COLO829 (cell line): ENCODE results near the gene GATB.

Experiments
- DNase-seq: peaks from one replicate; pipeline ENCODE4 v3.0.0; 2012; ENCODE audit warnings: low spot score

The GATB gene

DNA sequence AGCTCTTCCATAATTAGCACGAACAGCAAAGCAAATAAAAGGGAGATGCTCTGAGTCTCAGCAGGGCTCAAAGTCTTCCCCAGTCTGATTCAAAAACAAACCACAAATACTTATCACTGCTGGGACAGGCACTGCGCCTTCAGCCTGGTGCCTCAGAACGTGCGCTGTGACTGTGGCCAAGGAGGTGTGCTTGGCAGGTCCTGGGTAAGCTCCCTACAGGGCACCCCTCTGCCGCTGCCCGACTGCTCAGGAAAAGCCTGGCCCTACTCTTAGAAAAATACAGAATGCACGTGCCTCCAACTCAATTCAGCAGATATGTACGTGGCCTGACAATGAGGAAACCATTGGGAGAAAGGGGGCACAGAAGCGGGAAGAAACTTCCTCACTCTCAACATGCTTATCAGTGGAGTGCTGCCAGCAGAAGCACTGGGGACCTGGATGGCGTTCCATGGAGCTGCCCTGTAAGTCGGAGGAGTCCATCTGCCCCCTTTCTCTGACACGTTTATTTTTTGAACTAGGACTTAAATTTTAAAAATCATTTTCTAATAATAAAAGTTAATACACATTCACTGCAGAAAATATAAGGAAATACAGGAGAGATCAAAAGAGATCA lies 86.8 kb downstream of the GATB start:
- DNase-seq, result no peak

DNA sequence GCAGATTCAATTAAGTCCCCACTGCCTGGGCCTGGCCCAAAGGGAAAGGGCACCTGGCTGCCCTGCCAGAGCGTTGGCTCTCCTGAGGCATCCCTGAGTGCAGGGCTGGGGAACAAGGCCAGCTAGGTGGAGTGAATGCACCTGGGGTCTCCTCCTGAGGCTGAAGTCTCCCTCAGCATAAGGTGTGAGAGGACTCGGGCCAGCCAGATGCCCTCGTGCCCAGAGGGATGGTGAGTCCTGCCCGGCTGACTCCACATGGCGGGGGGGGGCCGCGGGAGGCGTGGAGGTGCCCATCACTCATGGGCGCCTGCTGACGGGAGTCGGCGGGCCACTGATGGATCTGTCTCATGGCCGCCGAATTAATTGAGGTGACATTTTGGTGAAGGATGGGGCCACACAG lies 87.8 kb downstream of the GATB start:
- no peak for DNase-seq

DNA sequence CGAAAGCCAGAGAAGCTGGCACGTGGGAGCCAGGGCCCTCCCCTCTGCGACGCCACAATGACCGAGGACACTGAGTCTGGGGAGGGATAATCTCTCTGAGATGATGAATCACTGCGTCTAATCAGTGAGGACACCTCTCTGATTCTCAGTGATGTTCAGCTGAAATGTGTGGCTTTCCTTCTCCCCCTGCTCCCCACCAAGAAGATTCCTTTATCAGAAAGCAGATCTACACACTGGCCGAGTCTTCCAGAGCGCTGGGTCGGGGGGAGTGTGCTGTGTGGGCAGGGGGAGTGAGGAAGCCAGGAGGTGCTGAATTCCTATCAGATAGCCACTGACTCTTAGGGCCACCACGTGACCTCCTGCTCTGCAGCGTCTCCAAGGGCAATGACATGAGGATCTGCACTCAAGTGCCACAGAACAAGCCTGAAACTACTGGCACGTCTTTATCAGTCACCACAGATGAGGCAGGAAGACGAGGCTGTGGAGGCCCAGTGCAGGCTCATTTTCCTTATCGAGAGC lies 89.2 kb downstream of the GATB start:
- no peak for DNase-seq

DNA sequence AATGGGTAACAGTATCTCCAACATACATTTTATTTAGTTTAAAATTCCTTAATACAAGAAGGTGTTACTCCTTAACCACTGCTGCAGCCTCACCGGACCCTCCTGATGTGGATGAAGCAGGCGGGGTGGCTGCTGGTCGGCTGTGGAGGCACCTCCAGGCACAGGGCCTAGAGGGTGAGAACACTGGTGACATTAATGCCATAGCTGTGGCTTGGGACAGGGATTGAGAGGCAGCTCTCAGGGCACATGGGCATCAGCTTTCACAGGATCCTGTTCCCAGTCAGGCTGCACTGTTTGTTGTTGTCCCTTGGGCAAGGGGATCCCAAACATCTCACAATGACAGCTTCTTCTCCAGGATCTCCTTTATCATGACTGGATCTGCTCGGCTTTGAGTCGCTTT lies 90.0 kb downstream of the GATB start:
- no peak for DNase-seq

DNA sequence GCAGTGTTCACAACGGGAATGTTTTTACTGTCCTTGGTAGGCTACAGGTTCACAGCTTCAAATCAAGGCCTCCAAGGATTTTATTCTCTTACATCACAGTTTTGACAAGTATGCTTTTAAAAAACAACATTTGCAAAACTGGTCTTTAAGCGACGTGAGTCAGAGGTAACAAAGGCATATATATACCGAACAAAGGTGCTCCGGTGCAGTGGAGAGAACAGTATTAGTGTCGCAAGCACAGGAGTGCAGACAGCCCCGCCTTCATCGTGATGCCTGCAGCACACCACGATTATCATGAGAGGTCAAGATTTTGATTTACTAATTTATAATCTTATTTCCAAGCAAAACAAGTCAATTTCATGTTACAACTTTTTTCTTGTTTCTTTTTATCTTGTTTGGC lies 90.8 kb downstream of the GATB start:
- DNase-seq, result no peak

DNA sequence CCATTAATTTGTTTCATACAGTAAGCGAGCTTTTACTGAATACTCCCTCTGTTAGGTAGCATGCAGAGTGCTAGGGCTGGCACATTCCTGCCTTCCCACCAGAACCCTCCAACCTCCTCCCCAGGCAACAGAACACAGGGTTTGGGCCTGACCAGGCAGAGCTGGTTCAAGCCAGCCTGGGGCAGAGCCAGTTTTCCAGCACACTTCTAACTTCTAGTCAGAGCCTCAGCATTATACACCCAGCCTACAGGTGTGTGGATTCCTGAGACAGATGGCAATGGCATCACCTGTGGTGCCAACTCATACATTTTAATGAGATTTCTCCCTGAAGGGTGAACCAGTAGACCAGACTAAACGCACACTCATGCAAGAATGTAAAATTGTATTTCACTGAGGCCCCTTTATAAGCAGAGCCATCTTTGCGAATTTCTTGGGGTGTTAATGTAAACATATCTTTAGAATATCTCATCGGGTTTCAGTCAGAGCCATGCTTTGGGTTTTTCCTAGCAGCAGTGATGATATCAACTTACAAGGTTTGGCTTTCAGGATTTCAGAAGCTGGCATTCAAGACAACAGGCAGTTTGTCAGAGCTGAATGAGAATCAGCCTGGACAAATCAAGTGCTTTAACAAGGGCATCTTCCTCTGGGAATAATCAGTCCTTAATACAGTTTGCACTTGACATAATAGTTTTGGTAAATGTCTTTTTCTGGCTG lies 92.0 kb downstream of the GATB start:
- DNase-seq, result no peak

DNA sequence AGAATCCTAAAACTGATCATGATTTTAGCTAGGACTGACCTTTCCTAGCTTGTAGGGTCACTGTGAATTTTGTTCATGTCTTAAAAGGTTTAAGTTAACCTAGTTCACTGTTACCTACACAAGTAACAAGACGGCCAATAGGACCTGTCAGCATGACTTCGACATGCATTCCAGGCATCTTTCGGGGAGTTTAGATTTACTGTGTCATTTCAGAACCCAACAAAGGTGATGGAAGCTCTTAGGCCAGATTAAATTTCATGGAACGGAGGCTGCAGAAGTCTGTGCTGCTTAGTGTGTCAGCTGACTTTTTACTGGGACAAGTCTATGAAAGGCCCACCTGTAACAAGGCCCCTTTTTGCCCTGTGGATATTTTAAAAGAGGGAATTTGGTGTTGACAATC lies 93.1 kb downstream of the GATB start:
- DNase-seq, result no peak

DNA sequence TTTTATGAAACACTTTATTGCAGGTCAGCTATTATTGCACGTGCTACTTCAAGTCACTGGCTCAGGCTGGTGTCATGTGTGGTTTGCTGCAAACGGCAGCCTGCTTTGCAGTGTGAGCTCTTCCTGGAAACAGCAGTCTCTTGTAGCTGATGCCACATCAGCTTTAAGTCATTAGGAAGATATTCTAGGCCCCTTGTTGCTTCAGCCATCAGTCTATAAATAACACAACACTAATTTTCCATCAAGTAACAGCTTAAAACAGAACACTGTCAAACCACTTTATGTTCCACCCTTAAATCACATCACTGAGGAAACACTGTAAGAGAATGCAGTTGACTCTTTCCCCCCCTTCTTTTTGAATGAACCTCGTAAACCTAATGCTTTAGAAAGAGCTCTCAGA lies 93.8 kb downstream of the GATB start:
- no peak for DNase-seq

DNA sequence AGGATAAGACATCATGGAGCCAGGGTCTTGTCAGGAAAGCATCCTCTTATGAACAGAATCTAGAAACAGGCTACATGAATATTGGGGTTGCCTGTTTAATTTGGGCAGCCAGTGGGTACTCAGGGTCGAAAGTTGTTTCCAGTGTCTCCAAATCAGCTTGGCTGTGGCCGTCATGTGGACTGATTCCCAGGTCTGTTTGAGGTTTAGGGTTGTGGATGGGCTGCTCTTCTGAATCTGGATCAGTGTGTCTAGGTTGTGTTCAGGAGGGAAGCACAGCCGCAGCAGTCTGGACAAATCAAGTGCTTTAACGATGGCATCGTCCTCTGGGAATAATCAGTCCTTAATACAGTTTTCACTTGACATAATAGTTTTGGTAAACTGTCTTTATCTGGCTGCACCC lies 94.3 kb downstream of the GATB start:
- DNase-seq, result no peak

DNA sequence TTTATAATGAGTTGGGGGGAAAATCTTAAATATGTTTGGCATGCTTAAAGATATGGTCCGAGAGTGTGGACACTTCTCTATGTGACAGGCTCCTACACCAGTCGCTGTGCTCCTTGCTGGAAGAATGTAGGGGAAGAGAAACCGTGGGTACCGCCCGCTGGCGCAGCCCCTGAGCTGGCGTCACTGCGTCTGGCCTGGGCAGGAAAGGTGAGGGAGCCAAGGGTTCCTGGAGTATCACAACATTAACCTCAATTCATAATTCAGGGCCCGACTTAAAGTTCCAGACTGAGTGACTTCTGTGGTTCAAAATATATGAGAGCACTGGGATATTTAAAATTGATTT lies 95.1 kb downstream of the GATB start:
- DNase-seq, result no peak

DNA sequence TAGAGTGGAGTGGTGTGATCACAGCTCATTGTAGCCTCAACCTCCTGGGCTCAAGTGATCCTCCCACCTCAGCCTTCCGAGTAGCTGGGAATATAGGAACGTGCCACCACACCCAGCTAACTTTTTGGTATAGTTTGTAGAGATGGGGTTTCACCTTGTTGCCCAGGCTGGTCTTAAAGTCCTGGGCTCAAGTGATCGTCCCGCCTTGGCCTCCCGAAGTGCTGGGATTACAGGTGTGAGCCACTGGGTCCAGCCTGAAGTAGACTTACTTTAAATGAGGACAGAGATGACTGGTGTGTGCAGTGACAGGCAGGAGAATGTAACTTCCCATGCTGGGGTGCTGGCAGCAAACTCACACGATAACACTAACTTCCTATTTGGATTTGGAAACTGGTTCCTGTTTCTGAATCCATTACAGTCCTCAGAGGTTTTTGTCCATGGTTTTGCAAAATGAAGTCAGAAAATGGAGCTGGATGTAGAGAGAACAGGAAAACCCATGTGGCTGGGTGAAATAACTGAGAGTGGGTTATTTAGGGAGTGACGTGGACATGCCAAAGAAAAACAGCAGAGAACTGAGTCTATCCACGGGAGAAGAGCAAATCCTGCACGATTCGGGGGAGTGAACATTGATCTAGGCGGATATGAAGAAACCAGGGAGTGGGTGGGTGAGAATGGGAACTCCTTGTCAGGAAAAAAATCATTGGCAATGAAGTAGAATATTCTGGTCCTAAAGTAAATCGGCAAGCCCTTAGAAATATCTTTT lies 95.6 kb downstream of the GATB start:
- no peak for DNase-seq

DNA sequence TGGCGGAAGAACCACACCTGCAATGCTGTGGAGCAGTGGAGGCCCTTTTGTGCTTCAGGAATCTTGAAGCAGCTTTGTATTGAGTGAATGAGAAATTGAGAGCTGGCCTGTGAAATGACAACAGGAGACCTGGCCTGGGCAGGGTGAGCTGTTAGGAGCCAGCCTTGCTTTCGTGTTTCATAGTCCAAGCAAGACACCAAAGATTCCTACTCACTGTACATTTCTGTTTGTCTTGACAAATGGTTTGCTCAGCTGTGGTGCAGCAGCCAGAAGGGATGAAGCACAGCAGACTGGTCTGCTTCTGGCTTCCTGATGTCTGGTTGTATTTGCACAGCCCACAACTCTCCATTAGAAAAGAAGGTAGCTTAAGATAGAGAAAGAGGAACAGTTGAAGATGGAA lies 96.5 kb downstream of the GATB start:
- no peak for DNase-seq

DNA sequence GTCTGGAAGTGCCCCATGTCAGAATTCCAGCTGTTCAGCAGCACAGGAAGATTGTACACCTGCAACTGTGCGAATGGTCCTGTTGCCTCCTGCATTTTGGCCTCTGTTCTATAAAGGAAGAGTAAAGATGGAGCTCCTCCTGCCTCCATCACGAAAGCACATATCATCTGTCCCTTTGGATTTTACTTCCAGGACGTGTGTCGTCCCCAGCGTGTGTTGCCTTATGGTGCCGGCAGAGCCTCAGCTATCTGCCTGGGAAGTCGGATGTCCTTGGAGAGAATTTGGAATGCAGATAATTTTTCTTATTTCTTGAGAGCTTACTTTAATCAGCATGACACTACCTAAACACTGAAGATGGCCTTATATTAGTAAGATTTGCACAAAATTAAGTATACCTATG lies 97.7 kb downstream of the GATB start:
- DNase-seq, result no peak

DNA sequence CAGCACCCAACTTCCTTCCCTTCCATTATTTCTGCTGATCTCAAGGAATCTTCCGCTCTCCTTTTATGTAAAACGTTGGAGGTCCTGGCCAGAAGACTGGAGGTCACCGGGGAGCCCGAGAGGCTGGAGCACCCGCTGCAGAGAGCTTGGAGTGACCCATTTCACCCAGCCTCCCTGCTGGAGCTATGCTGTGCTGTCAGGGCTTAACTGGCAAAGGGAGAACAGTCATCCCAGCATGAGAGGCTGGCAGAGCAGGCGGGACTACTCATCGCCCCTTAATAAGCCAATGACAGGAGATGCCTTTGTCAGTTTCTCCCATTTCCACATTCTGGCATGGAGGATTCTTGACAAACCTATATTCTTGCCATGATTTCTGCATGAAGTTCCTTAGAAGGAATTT lies 98.9 kb downstream of the GATB start:
- DNase-seq, result no peak

DNA sequence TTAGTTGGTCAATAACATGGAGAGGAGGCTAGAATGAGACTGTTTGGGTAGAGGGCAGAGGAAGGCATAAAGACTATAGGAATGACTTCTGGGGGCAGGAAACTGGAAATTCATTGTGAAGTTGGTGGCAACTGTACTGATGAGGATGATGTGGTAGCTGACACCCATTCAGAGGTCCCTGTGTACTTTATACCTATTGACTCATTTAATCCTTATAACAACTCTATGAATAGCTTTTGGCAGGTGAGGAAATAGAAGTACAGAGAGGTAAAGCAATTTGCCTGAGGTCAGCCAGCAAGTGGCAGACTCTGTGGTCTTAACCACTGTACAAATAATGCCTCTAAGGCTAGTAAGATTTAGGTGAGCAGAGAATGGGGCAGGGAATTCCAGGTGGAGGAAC lies 100.1 kb downstream of the GATB start:
- DNase-seq, result no peak

DNA sequence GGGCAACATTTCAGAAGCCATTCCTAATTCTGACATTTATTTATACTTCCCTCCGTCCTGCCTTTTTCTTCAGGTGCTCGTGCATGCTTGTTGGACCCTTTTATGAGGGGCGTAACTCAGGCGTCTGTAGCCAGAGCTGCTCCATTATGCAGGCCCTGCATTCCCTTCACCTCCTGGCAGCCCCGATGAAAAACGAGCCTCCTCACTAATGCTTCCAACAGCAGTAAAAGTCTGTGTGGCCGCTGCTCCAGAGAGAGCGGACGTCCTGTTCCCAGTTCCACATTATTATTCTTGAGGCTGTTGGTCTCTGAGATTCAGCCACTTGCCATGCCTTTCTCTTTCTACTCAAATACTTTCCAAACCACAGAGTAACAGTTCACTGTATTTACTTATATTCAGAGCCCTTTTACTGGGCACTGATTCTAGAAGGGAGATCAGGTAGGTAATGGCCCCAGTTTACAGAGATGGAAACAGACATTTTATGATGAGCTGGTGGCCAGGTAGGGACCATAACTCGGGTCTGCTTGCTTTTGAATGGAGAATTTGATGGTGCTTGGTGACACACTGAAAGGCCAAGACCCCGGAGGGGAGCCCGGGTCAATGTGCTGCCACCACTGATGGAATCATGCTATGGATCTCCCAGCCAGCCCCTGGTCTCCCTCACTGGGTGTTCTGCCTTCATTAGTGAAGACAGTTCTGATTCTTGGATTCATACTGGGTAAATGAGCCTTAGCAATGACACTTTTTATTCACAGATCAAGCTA lies 101.0 kb downstream of the GATB start:
- DNase-seq, result no peak

DNA sequence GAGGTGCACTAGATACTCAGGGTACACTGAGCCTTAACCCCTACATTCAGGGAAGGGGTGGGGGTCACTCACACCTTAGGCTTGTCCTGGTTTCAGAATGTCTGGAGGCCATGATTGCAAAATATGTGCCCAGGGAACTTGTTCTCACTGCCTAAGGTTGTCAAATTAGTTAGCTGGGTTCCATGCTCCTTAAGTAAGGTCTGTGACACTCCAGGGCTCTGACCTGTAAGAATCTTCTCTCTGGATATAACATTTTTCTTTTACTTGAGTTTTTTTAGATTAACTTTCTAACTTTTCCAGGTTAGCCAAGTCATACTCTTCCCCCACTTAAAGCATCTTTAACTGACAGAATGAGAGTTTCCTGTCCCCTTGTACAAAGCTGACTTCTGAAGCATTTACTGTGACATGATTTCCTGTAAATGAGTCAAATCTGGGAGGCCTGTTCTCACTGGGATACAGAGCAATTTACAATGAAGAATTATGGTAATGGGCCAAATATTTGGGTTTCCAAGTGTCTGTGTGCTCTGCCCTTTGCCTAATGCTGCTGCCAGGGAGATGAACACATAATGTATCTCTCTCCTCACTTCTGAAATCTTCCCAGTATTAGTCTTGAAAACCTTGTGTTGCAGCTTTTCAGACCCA lies 101.7 kb downstream of the GATB start:
- no peak for DNase-seq

DNA sequence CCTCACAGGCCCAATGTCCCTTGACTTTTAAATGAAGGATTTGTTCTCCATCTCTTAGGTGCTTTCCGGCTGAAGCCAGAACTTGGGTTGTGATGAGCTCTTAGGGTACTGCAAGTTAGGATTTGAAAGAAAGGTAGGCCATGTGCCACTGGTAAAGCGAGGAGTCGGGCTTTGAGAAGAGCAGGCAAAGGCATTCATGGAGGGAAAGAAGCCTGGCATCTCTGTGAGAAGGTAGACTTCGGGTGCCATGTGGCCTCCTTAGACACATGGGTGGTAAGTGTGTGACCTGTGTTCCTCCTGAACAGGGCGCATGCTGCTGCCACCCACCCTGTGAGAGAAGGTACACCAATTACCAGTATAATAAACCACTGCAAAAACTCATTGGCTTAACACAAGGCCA lies 102.9 kb downstream of the GATB start:
- DNase-seq, result no peak

DNA sequence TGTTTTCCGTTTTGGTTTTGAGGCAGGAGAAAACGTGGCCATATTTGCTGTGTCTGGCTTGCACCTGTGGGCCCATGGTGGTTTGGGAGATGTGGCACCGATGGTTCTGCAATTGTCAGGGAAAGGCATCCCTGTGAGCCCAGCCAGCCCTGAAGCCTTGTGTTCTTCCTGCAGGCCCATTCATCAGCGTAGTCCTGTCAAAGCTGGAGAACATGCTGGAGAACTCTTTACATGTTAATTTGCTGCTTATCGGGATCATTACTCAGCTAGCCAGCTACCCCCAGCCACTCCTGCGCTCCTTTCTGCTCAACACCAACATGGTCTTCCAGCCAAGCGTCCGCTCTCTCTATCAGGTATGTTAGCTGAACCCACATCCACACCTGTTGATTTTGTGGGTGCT lies 104.7 kb downstream of the GATB start:
- DNase-seq, result no peak

DNA sequence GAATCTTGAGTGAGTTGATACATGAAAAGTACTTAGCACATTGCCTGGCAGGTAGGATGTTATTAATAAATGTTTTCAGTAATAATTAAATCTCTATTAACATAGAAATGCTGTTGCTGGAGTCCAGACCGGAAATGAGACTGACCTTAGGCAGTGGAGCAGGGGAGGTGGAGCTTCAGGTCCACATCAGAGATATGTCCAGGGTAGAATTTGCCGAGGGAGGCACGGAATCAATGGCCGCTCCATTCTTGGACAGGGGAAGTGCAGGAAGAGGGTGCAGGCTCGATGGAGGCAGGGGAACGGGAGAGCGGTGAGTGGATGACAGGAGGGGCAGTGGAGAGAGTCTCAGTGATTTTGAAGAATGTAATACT lies 107.3 kb downstream of the GATB start:
- DNase-seq, result no peak

DNA sequence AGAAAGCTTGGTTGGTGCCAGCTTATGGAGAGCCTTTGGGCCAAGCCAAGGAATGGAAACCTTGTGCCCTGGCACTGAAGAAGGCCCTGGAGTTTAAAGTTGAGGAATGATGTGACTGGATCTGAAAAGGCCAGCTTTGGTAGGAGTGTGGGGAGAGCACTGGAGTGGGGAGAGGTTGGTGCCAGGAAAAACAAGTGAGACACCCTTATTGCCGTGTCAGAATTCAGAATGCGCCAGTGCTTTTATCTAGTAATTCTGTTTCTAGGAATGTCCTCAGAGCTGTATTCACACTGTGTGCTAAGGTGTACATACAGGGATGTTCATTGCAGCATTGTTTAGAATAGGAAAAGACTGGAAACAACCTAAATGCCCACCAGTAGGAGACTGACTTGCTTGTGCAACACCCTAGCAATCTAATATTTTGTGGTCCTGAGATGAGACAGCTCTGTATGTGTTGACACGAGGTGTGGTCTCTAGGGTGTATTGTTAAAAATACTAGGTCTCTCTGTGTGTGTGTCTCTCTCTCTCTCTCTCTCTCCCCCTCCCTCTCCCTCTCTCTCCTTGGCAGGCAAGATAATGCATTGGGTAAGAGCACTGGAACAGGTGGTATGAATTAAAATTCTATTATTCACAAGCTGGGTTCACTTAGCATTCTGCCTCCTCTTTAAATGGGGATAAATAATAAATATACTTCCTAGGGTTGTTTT lies 107.8 kb downstream of the GATB start:
- no peak for DNase-seq

DNA sequence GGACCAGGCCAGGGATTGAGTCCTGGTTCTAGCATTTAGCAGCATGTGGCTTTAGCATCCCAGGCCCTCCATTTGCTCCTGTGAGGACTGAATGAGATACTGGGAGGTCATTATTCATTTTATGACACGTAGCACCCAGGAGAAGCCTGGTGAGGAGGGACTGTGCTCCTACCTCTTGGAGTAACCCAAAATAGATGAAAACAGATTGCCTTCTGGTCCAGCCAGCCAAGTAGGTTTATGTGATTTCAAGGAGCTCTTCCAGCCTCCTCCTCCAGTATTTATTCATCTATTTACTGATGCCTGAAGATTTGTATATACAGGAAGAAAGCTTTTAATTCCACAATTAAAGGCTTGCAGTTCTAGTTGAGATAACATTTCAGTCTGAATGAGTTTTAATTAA lies 109.3 kb downstream of the GATB start:
- DNase-seq, result no peak
